ENCODE results near the gene AHCYL2. TPM values are rescaled to one million over a fixed set of nuclear protein-coding genes. Genes with fewer than 3 reads are reported as not detected.

The AHCYL2 gene
- total and polyA plus RNA-seq, 2 of the 8 experiments (the other 6 are each of a cell fraction or from before 2014, with no cell fraction given) = 20.7 to 25.4 TPM

- TF ChIP-seq SP2 (IDR thresholded peaks at IDR 0.05; ENCODE audit: low read length) = no peak
- TF ChIP-seq ZNF274 (IDR thresholded peaks at IDR 0.05; ENCODE audit: borderline replicate concordance, extremely low read depth, low read length) = no peak
- no peak for TF ChIP-seq CHD7 (IDR thresholded peaks at IDR 0.05; ENCODE audit: insufficient replicate concordance, low read length)
- TF ChIP-seq CREB1 (IDR thresholded peaks at IDR 0.05) = peak; percentile 47; the same call in 1 of the 2 replicates
- peak; percentile 85 for TF ChIP-seq USF2 (IDR thresholded peaks at IDR 0.05; ENCODE audit: low read length)
- TF ChIP-seq BACH1 (IDR thresholded peaks at IDR 0.05; ENCODE audit: low read length) = peak; percentile 93
- TF ChIP-seq KDM5A (IDR thresholded peaks at IDR 0.05; ENCODE audit: low read length) = no peak
These were observed at the start of gene AHCYL2 (continued) for GRCh38 chr7:129224251-129225205.
